Measurements from ENCODE around the gene ZBTB2.

The ZBTB2 gene

DNA sequence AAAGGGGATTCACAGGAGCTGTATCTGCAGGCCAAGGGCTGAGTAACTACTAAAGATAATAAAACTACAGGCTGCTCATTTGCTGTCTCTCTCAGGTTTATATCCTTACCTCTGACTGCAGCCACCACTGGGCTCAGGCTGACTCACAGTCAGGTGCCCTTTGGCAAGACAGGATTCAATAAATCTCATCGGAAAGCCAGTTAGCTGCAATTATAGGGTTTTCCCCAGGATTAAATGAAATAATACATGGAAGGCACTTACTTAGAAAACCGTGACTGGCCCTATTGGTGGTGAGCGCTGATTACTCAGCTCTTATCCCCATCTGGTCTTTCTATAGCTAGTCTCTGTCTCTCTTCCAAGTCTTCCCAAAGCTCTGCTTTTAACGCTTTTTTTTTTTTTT is 34.2 kb upstream of the ZBTB2 start:
- Histone ChIP-seq H3K27ac (ENCODE audit: low read depth, low read length, severe bottlenecking) (no peak overlapping the region), H3K4me3 (ENCODE audit: extremely low read depth, insufficient read depth, low read length, poor library complexity, severe bottlenecking) (no peak overlapping the region), H3K9me3 (ENCODE audit: control insufficient read depth, low read length) (no peaks in the 10 kb centered on the region), H3K36me3 (ENCODE audit: control insufficient read depth, insufficient read depth, low read length) (peaks cover 74% of the 10 kb centered on the region), H3K4me1 (ENCODE audit: control insufficient read depth, insufficient read depth, low read length, poor library complexity, severe bottlenecking) (no peaks in the 10 kb centered on the region)
- WGBS, 2 experiments (ENCODE audit: insufficient coverage in 2 of 2), result 93% methylated on average over 4 of the region's 4 CpGs

DNA sequence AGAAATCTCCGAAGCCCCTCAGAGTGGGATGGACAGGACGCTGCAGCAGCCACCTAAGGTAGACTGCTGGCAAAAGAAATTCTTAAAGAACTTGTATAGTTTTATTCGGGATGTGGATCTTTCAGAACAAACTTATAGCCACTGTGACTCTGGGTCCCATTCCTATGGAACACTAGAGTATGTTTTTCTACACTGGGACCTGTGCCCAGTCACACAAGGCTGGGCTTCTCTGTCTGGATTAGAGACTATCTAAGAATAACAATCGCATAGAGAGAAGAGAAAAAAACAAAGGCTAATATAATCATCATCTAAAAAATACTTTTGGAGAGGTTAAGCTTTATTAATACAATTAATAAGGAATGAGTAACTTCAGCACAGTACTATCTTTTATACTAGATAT is 31.6 kb upstream of the ZBTB2 start:
- Histone ChIP-seq H3K27ac (ENCODE audit: low read depth, low read length, severe bottlenecking) (no peak overlapping the region), H3K36me3 (ENCODE audit: control insufficient read depth, insufficient read depth, low read length) (peaks cover 75% of the 10 kb centered on the region)
- WGBS, 2 experiments (ENCODE audit: insufficient coverage in 2 of 2), result 100% methylated on average over 3 of the region's 4 CpGs

DNA sequence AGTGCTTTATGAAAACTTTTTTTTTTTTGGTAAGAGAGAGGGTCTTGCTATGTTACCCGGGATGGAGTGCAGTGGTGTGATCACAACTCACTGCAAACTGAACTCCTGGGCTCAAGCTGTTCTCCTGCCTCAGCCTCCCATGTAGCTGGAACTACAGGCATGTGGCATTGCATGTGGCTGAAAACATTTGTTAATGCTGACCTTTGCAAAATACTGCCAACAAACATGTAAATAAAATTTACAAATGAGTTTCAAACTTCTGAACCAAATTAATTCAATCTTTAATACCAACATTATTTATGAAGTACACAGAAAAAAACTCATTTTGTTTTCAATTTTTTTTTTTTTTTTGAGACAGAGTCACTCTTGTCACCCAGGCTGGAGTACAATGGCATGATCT is 26.1 kb upstream of the ZBTB2 start:
- Histone ChIP-seq H3K4me1 (ENCODE audit: control insufficient read depth, insufficient read depth, low read length, poor library complexity, severe bottlenecking) (no peaks in the 10 kb centered on the region), H3K4me3 (ENCODE audit: extremely low read depth, insufficient read depth, low read length, poor library complexity, severe bottlenecking) (no peak overlapping the region), H3K9me3 (ENCODE audit: control insufficient read depth, low read length) (no peaks in the 10 kb centered on the region), H3K27ac (ENCODE audit: low read depth, low read length, severe bottlenecking) (no peak overlapping the region), H3K36me3 (ENCODE audit: control insufficient read depth, insufficient read depth, low read length) (peaks cover 86% of the 10 kb centered on the region)
- 100% methylated on average over 1 of the region's 1 CpG for WGBS, 2 experiments (ENCODE audit: insufficient coverage in 2 of 2)

More for the DNA sequence above, 31.6 kb upstream of the ZBTB2 start:
- no peaks in the 10 kb centered on the region for H3K9me3 ChIP-seq (ENCODE audit: control insufficient read depth, low read length)
- H3K4me1 ChIP-seq (ENCODE audit: control insufficient read depth, insufficient read depth, low read length, poor library complexity, severe bottlenecking), result no peaks in the 10 kb centered on the region
- no peak overlapping the region for H3K4me3 ChIP-seq (ENCODE audit: extremely low read depth, insufficient read depth, low read length, poor library complexity, severe bottlenecking)

DNA sequence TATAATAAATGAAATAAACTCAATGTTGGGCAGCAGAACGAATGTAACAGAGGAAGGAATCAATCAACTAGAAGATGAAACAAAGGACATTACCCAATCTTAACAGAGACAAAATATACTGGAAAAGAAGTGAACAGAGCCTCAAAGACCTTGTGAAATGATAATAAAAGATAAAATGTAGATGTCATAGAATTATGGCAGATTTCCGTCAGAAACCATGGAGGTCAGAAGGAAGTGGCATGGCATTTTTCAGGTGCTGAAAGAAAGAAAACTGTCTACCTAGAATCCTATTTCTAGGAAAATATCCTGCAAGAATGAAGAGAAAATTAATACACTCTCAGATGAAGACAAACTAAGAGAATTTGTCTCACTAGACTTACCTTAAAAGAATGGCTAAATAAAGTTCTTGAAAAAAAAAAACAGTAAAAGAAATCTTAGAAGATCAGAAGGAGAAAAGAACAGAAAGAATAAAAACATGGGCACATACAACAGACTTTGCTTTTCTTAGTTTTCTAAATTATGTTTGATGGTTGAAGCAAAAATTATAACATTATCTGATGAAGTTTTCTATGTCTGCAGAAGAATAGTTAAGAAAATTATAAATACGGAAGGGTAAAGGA is 23.4 kb upstream of the ZBTB2 start:
- Histone ChIP-seq H3K27ac (ENCODE audit: low read depth, low read length, severe bottlenecking) (no peak overlapping the region), H3K36me3 (ENCODE audit: control insufficient read depth, insufficient read depth, low read length) (peaks cover 93% of the 10 kb centered on the region), H3K4me3 (ENCODE audit: extremely low read depth, insufficient read depth, low read length, poor library complexity, severe bottlenecking) (no peak overlapping the region), H3K4me1 (ENCODE audit: control insufficient read depth, insufficient read depth, low read length, poor library complexity, severe bottlenecking) (no peaks in the 10 kb centered on the region), H3K9me3 (ENCODE audit: control insufficient read depth, low read length) (no peaks in the 10 kb centered on the region)
- WGBS, 2 experiments (ENCODE audit: insufficient coverage in 2 of 2), result 100% methylated on average over 1 of the region's 3 CpGs; no CpG with 5 or more reads in 1 of the 2 experiments

DNA sequence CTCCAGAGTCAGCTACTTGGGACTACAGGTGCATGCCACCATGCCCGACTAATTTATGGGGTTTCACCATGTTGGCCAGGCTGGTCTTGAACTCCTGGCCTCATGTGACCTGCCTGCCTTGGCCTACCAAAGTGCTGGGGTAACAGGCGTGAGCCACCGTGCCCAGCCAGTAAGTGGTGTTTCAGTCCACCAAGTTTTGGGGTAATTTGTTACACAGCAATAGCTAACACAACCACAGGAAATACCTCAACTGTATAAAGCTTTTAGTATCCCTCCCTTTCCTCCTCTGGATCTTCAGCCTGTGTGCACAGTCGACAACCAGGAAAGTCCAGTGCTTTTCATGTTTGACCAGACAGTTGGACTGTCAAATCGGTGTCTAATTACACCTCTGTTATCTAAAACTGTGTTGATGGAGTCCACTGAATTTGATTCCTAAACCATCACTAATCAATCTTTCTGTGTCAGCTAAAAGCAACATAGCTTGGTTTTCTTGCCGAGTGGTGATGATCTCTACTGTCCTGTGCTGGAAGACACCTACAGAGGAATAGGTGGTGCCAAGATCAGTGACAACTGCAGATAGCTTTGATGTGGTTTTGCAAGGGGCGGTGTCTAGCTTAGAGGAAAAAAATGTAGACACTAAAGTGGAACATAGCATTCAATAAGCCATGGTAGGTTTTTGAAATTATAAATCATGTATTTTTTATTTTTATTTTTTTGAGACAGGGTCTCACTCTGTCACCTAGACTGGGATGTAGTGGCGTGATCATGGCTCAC is 22.2 kb upstream of the ZBTB2 start:
- no peak overlapping the region for H3K27ac ChIP-seq (ENCODE audit: low read depth, low read length, severe bottlenecking)
- H3K36me3 ChIP-seq (ENCODE audit: control insufficient read depth, insufficient read depth, low read length), result peaks cover 94% of the 10 kb centered on the region

DNA sequence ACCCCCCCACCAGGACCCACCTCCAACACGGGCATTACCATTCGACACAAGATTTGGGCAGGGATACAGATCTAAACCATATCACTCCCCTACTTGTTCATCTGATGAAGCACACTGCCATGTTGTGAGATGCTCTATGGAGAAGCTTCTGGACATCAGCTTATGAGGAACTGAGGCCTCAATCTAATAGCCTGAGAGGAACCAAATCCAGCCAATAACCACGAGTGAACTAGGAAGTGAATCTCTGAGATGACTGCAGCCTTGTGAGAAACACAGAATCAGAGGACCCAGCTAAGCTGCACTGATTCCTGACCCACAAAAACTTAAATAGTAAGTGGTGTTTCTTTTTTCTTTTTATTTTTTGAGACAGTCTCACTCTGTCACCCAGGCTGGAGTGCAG is 21.6 kb upstream of the ZBTB2 start:
- Histone ChIP-seq H3K27ac (ENCODE audit: low read depth, low read length, severe bottlenecking) (no peak overlapping the region), H3K4me1 (ENCODE audit: control insufficient read depth, insufficient read depth, low read length, poor library complexity, severe bottlenecking) (no peaks in the 10 kb centered on the region), H3K36me3 (ENCODE audit: control insufficient read depth, insufficient read depth, low read length) (peaks cover 94% of the 10 kb centered on the region), H3K9me3 (ENCODE audit: control insufficient read depth, low read length) (no peaks in the 10 kb centered on the region), H3K4me3 (ENCODE audit: extremely low read depth, insufficient read depth, low read length, poor library complexity, severe bottlenecking) (no peak overlapping the region)
- 100% methylated on average over 2 to 3 of the region's 3 CpGs for WGBS, 2 experiments (ENCODE audit: insufficient coverage in 2 of 2)

More for the DNA sequence above, 22.2 kb upstream of the ZBTB2 start:
- Histone ChIP-seq H3K9me3 (ENCODE audit: control insufficient read depth, low read length) (no peaks in the 10 kb centered on the region), H3K4me1 (ENCODE audit: control insufficient read depth, insufficient read depth, low read length, poor library complexity, severe bottlenecking) (no peaks in the 10 kb centered on the region), H3K4me3 (ENCODE audit: extremely low read depth, insufficient read depth, low read length, poor library complexity, severe bottlenecking) (no peak overlapping the region)
- 92 to 96% methylated on average over 4 to 5 of the region's 8 CpGs for WGBS, 2 experiments (ENCODE audit: insufficient coverage in 2 of 2)

DNA sequence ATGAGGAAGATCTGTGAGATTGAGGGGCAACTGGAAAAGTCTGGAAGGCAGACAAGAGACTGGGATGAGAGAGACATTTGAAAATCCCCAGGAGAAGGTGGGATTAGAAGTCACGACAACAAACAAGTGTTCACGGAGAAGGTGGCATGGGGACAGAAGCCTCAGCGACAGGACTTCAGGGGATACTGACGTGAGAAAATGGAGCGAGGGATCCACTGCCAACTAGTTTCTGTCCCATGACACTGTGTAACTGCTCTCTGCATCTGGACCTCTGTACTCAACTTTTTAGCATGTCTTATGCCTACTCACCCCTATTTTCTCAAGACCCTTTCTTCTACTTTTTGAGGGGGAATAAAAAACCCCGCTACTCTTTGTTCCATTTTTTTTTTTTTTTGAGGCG is 18.3 kb upstream of the ZBTB2 start:
- Histone ChIP-seq H3K36me3 (ENCODE audit: control insufficient read depth, insufficient read depth, low read length) (peaks cover 93% of the 10 kb centered on the region), H3K27ac (ENCODE audit: low read depth, low read length, severe bottlenecking) (no peak overlapping the region)

DNA sequence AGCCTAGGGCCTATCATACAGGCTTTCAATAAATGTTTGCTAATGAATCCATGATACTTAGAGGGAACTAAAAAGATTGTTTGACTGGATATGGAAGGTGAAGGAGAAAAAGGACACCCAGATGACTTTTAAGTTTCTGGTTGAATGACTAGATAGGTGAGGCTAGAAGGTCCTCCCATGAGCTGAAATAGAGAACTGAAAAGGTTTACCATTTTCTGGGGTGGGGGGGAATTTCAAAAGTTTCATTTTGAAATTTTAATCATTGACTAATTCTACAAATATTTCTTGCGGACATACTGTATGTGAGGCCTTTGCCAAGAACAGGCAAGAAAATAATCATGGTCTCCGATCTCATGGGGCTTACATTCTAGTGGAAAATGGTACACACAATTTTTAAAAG is 17.9 kb upstream of the ZBTB2 start:
- 95 to 100% methylated on average over 2 of the region's 2 CpGs for WGBS, 2 experiments (ENCODE audit: insufficient coverage in 2 of 2)
- no peaks in the 10 kb centered on the region for H3K4me1 ChIP-seq (ENCODE audit: control insufficient read depth, insufficient read depth, low read length, poor library complexity, severe bottlenecking)
- H3K9me3 ChIP-seq (ENCODE audit: control insufficient read depth, low read length), result no peaks in the 10 kb centered on the region
- H3K4me3 ChIP-seq (ENCODE audit: extremely low read depth, insufficient read depth, low read length, poor library complexity, severe bottlenecking), result no peak overlapping the region
- H3K27ac ChIP-seq (ENCODE audit: low read depth, low read length, severe bottlenecking), result no peak overlapping the region
- H3K36me3 ChIP-seq (ENCODE audit: control insufficient read depth, insufficient read depth, low read length), result peaks cover 93% of the 10 kb centered on the region

More for the DNA sequence above, 18.3 kb upstream of the ZBTB2 start:
- Histone ChIP-seq H3K9me3 (ENCODE audit: control insufficient read depth, low read length) (no peaks in the 10 kb centered on the region), H3K4me3 (ENCODE audit: extremely low read depth, insufficient read depth, low read length, poor library complexity, severe bottlenecking) (no peak overlapping the region), H3K4me1 (ENCODE audit: control insufficient read depth, insufficient read depth, low read length, poor library complexity, severe bottlenecking) (no peaks in the 10 kb centered on the region)
- 90 to 99% methylated on average over 5 to 6 of the region's 7 CpGs for WGBS, 2 experiments (ENCODE audit: insufficient coverage in 2 of 2)

DNA sequence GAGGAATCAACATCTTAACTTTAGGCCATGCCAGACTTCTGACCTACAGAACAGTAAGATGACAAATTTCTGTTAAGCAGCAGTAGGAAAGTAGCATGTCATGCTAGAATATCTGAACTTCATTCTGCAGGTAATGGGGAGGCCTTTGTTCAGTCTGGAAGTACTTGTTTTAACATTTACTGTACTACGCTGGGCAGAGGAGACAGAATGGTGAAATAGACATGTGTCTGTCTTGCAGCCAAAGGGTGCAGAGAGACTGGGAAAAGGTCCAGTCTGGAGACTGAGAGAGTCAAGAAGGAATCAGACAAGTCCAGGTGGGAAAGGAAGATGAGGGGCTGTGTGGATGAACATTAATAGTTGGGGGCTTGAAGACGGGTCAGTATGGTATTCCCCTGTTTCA is 17.5 kb upstream of the ZBTB2 start:
- H3K27ac ChIP-seq (ENCODE audit: low read depth, low read length, severe bottlenecking), result no peak overlapping the region
- H3K4me1 ChIP-seq (ENCODE audit: control insufficient read depth, insufficient read depth, low read length, poor library complexity, severe bottlenecking), result no peaks in the 10 kb centered on the region
- H3K4me3 ChIP-seq (ENCODE audit: extremely low read depth, insufficient read depth, low read length, poor library complexity, severe bottlenecking), result no peak overlapping the region
- peaks cover 92% of the 10 kb centered on the region for H3K36me3 ChIP-seq (ENCODE audit: control insufficient read depth, insufficient read depth, low read length)
- WGBS, 2 experiments (ENCODE audit: insufficient coverage in 2 of 2), result 98 to 100% methylated on average over 1 to 2 of the region's 2 CpGs
- no peaks in the 10 kb centered on the region for H3K9me3 ChIP-seq (ENCODE audit: control insufficient read depth, low read length)

DNA sequence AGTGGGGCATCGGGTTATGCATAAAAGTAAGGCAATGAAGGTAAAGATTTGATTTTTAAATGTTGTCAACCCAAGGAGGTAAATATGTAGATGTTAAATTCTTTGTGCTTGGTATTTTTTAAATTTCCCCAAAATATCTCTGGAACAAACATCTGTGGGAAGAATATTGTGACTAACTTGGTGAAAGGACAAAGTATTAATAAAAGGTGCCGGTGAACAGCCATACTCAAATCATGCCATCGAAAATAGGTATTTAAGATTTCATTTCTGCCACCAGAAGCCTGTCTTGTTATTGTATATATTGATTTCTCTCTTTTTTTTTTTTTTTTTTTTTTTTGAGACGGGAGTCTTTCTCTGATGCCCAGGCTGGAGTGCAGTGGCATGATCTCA is 12.6 kb upstream of the ZBTB2 start:
- H3K4me3 ChIP-seq (ENCODE audit: extremely low read depth, insufficient read depth, low read length, poor library complexity, severe bottlenecking), result no peak overlapping the region
- no peaks in the 10 kb centered on the region for H3K4me1 ChIP-seq (ENCODE audit: control insufficient read depth, insufficient read depth, low read length, poor library complexity, severe bottlenecking)
- H3K27ac ChIP-seq (ENCODE audit: low read depth, low read length, severe bottlenecking), result no peak overlapping the region
- 92 to 100% methylated on average over 1 of the region's 4 CpGs for WGBS, 2 experiments (ENCODE audit: insufficient coverage in 2 of 2)
- no peaks in the 10 kb centered on the region for H3K9me3 ChIP-seq (ENCODE audit: control insufficient read depth, low read length)
- H3K36me3 ChIP-seq (ENCODE audit: control insufficient read depth, insufficient read depth, low read length), result peaks cover 74% of the 10 kb centered on the region

DNA sequence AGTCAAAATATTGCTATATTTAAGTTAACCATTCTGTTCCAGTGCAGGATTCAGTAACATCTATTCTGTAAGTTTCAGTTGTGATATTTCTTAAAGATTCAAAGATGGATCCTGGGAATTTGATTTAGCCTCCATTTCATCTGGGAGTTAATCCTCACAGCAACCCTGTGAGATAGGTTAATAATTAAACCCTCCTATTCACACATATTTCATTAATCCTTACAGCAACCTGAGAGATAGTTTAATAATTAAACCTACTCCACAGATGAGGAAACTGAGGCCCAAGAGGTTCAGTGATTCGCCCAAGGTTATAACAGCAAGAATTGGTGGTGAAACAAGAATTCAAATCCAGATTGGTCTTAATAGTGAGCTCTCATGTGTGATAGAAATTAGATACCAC is 10.9 kb upstream of the ZBTB2 start:
- peaks cover 72% of the 10 kb centered on the region for H3K36me3 ChIP-seq (ENCODE audit: control insufficient read depth, insufficient read depth, low read length)
- no peak overlapping the region for H3K27ac ChIP-seq (ENCODE audit: low read depth, low read length, severe bottlenecking)
- no CpG with 5 or more reads among the region's 1 CpG for WGBS, 2 experiments (ENCODE audit: insufficient coverage in 2 of 2)
- H3K4me3 ChIP-seq (ENCODE audit: extremely low read depth, insufficient read depth, low read length, poor library complexity, severe bottlenecking), result no peak overlapping the region
- H3K4me1 ChIP-seq (ENCODE audit: control insufficient read depth, insufficient read depth, low read length, poor library complexity, severe bottlenecking), result no peaks in the 10 kb centered on the region
- H3K9me3 ChIP-seq (ENCODE audit: control insufficient read depth, low read length), result no peaks in the 10 kb centered on the region
